Keratinocyte (primary cell): Measurements from ENCODE around the gene PDE3A. TPM values are rescaled to one million over a fixed set of nuclear protein-coding genes. Genes with fewer than 3 reads are reported as not detected.

Experiments used
- DNase-seq: peaks from one replicate; pipeline ENCODE4 v3.0.0-alpha.2; 2011; ENCODE audit warnings: low read depth, missing footprints, low spot score
- FAIRE-seq: peaks from 2 replicates; lab custom pipeline; 2011; peaks lifted over from hg19 to GRCh38; lab: Jason Lieb, UNC
- H2AFZ ChIP-seq: 2 replicates; pipeline ENCODE4 v1.6.0; 2012; ENCODE audit warnings: low read length, control low read depth, inconsistent platforms; ENCODE audit not compliant: control insufficient read depth
- H3K27ac ChIP-seq: 2 replicates; pipeline ENCODE4 v1.5.1; 2011; ENCODE audit warnings: low read length; ENCODE audit not compliant: control insufficient read depth, insufficient read depth
- H3K27me3 ChIP-seq: 3 replicates; pipeline ENCODE4 v1.6.0; 2011; ENCODE audit warnings: low read length; ENCODE audit not compliant: control insufficient read depth, insufficient read depth; ENCODE audit errors: extremely low read depth
- H3K36me3 ChIP-seq, 2 experiments: 2 replicates in 1 of 2; 3 replicates in 1 of 2; pipeline ENCODE4 v1.5.1; 2011; ENCODE audit warnings: low read length in 2 of 2, mild to moderate bottlenecking in 1 of 2; ENCODE audit not compliant: control insufficient read depth in 2 of 2, insufficient read depth in 2 of 2; ENCODE audit errors: extremely low read depth in 1 of 2
- H3K4me1 ChIP-seq: 3 replicates; pipeline ENCODE4 v1.5.1; 2011; ENCODE audit warnings: low read length; ENCODE audit not compliant: control insufficient read depth, insufficient read depth; ENCODE audit errors: extremely low read depth
- H3K4me2 ChIP-seq: 3 replicates; pipeline ENCODE4 v1.6.0; 2011; ENCODE audit warnings: low read depth, low read length; ENCODE audit not compliant: control insufficient read depth, insufficient read depth; ENCODE audit errors: extremely low read depth
- H3K4me3 ChIP-seq, 3 experiments: fragments of 200-600 bp in 1 of 3; sonication (generic) in 1 of 3; 2 replicates in 2 of 3; 3 replicates in 1 of 3; pipeline ENCODE4 v1.5.1; 2011 to 2016; ENCODE audit warnings: low read length in 3 of 3, mild to moderate bottlenecking in 3 of 3, control low read depth in 2 of 3, inconsistent platforms in 1 of 3, low read depth in 1 of 3, mixed read lengths in 1 of 3, mixed run types in 1 of 3, moderate library complexity in 1 of 3; ENCODE audit not compliant: control insufficient read depth in 2 of 3, insufficient read depth in 2 of 3; ENCODE audit errors: extremely low read depth in 1 of 3
- H3K79me2 ChIP-seq: 2 replicates; pipeline ENCODE4 v1.6.0; 2012; ENCODE audit warnings: low read length; ENCODE audit not compliant: control insufficient read depth, insufficient read depth
- H3K9ac ChIP-seq: 3 replicates; pipeline ENCODE4 v1.6.0; 2011; ENCODE audit warnings: low read length; ENCODE audit not compliant: control insufficient read depth, insufficient read depth; ENCODE audit errors: extremely low read depth
- H3K9me1 ChIP-seq: 3 replicates; pipeline ENCODE4 v1.6.0; 2011; ENCODE audit warnings: low read length; ENCODE audit not compliant: control insufficient read depth, insufficient read depth; ENCODE audit errors: extremely low read depth
- H3K9me3 ChIP-seq: 2 replicates; pipeline ENCODE4 v1.5.1; 2012; ENCODE audit warnings: low read depth, low read length; ENCODE audit not compliant: control insufficient read depth
- H4K20me1 ChIP-seq: 3 replicates; pipeline ENCODE4 v1.6.0; 2011; ENCODE audit warnings: low read length; ENCODE audit not compliant: control insufficient read depth, insufficient read depth; ENCODE audit errors: extremely low read depth
- EZH2 ChIP-seq: IDR thresholded peaks from one replicate; pipeline ENCODE4 v1.6.1; 2012; ENCODE audit warnings: inconsistent platforms, mild to moderate bottlenecking, low read length, moderate library complexity
- dilution Hi-C: fragments of 300-500 bp; cut with MboI; formaldehyde crosslinking; loops from one replicate; pipeline ENCODE4 v1.7.0; 2020; ENCODE audit warnings: low sequenced_read_pairs; ENCODE audit not compliant: extremely low pct_ligation_motif_present
- polyA plus RNA-seq, 5 experiments: library from polyadenylated mRNA; depleted of rRNA in 3 of 5; stranded (reverse) in 3 of 5; stranded (forward) in 1 of 5; unstranded in 1 of 5; fragments of >200 nt; gene quantifications; 1 replicate in 1 of 5; 2 replicates in 3 of 5; 3 replicates in 1 of 5; pipeline versions ENCODE4 v1.2.1 to v1.2.3, GENCODE V29; 2011 to 2012; ENCODE audit warnings: missing spikeins in 2 of 5, low read depth in 1 of 5, low replicate concordance in 1 of 5
- TF ChIP-seq, protein P1 (sequence below), 3 experiments: IDR thresholded peaks in 1 of 3; conservative IDR thresholded peaks in 1 of 3; optimal IDR thresholded peaks in 1 of 3; 2 replicates in 2 of 3; 3 replicates in 1 of 3; pipeline versions ENCODE3 to v1.5.1; 2011; ENCODE audit warnings: low read length in 3 of 3, mild to moderate bottlenecking in 3 of 3, moderate library complexity in 2 of 3, control low read depth in 1 of 3, inconsistent platforms in 1 of 3; ENCODE audit not compliant: insufficient read depth in 2 of 3; ENCODE audit errors: extremely low read depth in 1 of 3

Gene PDE3A
- polyA plus RNA-seq, 1 donor (not counting 4 experiments of a cell fraction or from before 2014, with no cell fraction given), result 0.01 TPM

DNA sequence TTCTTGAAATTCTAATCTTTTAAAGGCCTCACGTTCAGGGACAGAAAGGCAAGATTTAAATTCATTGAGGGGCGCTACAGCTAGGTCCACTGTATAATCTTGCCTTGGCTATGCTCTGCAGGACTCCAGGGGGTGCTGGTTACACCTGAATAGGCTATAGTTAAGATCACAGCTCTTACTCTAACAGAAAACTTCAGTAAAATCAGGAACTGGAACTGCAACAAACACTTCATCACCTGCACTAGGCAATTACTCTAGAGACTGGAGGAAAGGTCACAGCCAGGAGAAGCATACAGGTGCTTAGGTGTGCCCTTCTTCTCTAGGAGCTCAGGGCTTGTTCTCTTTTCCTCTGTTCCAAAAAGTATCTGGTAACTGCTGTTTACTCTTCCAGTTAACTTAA lies 347.7 kb downstream of the PDE3A start:
- dilution Hi-C loops, result no loop called here
- H3K36me3 ChIP-seq, result no peaks in the 10 kb centered on the region
- no peak for FAIRE-seq

DNA sequence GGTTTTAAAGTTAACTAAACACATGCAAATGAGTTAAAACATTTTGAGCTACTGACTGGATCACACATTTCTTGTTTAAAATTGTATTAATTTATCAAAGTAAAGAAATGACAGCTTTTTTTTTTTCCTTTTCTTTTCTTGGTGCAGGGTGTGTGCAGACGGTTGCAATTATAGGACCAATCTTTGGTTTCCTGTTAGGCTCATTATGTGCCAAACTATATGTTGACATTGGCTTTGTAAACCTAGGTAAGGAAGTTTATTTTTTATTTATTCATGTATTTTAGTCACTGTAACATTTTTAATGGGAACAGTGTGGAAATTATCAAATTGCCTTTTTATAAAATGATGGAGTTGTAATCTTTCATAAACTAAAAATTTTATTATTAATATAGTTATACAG lies 348.6 kb downstream of the PDE3A start:
- Histone ChIP-seq H2AFZ (no peak overlapping the region), H3K79me2 (no peaks in the 10 kb centered on the region), H3K9me3 (no peaks in the 10 kb centered on the region), H4K20me1 (no peaks in the 10 kb centered on the region), H3K27ac (no peak overlapping the region), H3K4me3 (no peak overlapping the region), H3K27me3 (no peaks in the 10 kb centered on the region), H3K36me3 (no peaks in the 10 kb centered on the region), H3K4me2 (no peak overlapping the region), H3K9ac (no peak overlapping the region), H3K4me1 (no peaks in the 10 kb centered on the region), H3K9me1 (no peaks in the 10 kb centered on the region)
- TF ChIP-seq, protein P1, sequence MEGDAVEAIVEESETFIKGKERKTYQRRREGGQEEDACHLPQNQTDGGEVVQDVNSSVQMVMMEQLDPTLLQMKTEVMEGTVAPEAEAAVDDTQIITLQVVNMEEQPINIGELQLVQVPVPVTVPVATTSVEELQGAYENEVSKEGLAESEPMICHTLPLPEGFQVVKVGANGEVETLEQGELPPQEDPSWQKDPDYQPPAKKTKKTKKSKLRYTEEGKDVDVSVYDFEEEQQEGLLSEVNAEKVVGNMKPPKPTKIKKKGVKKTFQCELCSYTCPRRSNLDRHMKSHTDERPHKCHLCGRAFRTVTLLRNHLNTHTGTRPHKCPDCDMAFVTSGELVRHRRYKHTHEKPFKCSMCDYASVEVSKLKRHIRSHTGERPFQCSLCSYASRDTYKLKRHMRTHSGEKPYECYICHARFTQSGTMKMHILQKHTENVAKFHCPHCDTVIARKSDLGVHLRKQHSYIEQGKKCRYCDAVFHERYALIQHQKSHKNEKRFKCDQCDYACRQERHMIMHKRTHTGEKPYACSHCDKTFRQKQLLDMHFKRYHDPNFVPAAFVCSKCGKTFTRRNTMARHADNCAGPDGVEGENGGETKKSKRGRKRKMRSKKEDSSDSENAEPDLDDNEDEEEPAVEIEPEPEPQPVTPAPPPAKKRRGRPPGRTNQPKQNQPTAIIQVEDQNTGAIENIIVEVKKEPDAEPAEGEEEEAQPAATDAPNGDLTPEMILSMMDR (optimal IDR thresholded peaks at IDR 0.05 in 1 of 3, IDR thresholded peaks at IDR 0.05 in 1 of 3, conservative IDR thresholded peaks at IDR 0.05 in 1 of 3; ENCODE audit: extremely low read depth in 1 of 3, insufficient read depth in 2 of 3, low read length in 3 of 3), result no peak
- no peak for TF ChIP-seq EZH2
- no peak for FAIRE-seq
- dilution Hi-C loops, result no loop called here
- DNase-seq, result no peak

More for the DNA sequence above, 347.7 kb downstream of the PDE3A start:
- no peak overlapping the region for H3K4me2 ChIP-seq
- no peak overlapping the region for H3K27ac ChIP-seq
- H3K27me3 ChIP-seq, result no peaks in the 10 kb centered on the region
- H2AFZ ChIP-seq, result no peak overlapping the region
- no peak overlapping the region for H3K4me3 ChIP-seq
- no peaks in the 10 kb centered on the region for H4K20me1 ChIP-seq
- no peaks in the 10 kb centered on the region for H3K9me3 ChIP-seq
- H3K4me1 ChIP-seq, result no peaks in the 10 kb centered on the region
- no peaks in the 10 kb centered on the region for H3K79me2 ChIP-seq
- TF ChIP-seq, protein P1 (optimal IDR thresholded peaks at IDR 0.05 in 1 of 3, IDR thresholded peaks at IDR 0.05 in 1 of 3, conservative IDR thresholded peaks at IDR 0.05 in 1 of 3; ENCODE audit: extremely low read depth in 1 of 3, insufficient read depth in 2 of 3, low read length in 3 of 3), result no peak
- H3K9me1 ChIP-seq, result no peaks in the 10 kb centered on the region
- no peak overlapping the region for H3K9ac ChIP-seq
- no peak for DNase-seq
